ENCODE data around the gene TECTB. TPM values are rescaled to one million over a fixed set of nuclear protein-coding genes. Genes with fewer than 3 reads are reported as not detected.

TECTB gene
- total RNA-seq, 1 donor from 2014 or later = not detected

DNA sequence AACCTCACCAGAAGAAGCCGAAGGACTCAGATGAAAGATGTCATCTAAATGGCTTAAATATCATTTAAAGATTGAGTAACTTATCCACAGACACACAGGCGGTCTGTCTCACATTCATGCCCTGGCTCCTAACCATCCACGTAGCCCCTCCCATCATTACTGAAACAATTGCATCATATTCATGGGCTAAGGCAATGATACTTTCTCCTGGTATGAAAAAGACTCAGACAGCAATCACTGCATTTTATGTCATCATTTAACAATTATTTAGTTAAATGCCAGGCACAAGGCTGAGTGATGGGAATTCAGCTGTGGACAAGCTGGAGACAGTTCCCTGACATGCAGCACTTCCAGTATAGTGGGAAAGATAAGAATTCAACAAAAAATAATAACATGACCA is 11.2 kb upstream of the TECTB start:
- Mint-ChIP-seq H3K9me3 (peaks cover 2% of the 10 kb centered on the region), H3K36me3 (ENCODE audit: low read depth) (no peaks in the 10 kb centered on the region), H3K4me1 (no peaks in the 10 kb centered on the region), H3K4me3 (no peak overlapping the region), H3K27ac (ENCODE audit: unreplicated experiment) (no peak overlapping the region), H3K27me3 (ENCODE audit: low read depth) (no peaks in the 10 kb centered on the region)
- DNase-seq (ENCODE audit: low read depth, low spot score) = no peak
- TF ChIP-seq, protein P1, sequence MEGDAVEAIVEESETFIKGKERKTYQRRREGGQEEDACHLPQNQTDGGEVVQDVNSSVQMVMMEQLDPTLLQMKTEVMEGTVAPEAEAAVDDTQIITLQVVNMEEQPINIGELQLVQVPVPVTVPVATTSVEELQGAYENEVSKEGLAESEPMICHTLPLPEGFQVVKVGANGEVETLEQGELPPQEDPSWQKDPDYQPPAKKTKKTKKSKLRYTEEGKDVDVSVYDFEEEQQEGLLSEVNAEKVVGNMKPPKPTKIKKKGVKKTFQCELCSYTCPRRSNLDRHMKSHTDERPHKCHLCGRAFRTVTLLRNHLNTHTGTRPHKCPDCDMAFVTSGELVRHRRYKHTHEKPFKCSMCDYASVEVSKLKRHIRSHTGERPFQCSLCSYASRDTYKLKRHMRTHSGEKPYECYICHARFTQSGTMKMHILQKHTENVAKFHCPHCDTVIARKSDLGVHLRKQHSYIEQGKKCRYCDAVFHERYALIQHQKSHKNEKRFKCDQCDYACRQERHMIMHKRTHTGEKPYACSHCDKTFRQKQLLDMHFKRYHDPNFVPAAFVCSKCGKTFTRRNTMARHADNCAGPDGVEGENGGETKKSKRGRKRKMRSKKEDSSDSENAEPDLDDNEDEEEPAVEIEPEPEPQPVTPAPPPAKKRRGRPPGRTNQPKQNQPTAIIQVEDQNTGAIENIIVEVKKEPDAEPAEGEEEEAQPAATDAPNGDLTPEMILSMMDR (conservative IDR thresholded peaks at IDR 0.05) = no peak

DNA sequence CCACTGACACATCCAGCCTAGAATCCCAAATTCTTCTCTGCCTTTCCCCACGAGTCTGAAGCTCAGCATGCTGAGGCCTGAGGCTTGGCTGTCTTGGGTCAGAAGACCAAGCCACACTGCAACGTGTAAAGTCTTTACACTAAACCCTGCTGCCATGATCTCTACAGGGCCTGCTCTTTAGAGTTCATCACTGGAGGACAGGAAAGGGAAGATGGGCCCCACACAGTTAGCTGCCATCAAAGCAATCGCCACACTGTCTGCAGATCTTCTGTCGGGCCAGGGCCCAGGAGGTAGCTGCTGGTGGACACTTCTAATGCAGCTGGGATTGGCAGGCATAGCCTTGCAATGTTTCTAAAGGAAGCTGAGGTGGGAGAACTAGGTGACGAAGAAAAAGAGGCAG is 8.4 kb upstream of the TECTB start:
- TF ChIP-seq, protein P1 (conservative IDR thresholded peaks at IDR 0.05) = no peak
- no peaks in the 10 kb centered on the region for H3K9me3 Mint-ChIP-seq

DNA sequence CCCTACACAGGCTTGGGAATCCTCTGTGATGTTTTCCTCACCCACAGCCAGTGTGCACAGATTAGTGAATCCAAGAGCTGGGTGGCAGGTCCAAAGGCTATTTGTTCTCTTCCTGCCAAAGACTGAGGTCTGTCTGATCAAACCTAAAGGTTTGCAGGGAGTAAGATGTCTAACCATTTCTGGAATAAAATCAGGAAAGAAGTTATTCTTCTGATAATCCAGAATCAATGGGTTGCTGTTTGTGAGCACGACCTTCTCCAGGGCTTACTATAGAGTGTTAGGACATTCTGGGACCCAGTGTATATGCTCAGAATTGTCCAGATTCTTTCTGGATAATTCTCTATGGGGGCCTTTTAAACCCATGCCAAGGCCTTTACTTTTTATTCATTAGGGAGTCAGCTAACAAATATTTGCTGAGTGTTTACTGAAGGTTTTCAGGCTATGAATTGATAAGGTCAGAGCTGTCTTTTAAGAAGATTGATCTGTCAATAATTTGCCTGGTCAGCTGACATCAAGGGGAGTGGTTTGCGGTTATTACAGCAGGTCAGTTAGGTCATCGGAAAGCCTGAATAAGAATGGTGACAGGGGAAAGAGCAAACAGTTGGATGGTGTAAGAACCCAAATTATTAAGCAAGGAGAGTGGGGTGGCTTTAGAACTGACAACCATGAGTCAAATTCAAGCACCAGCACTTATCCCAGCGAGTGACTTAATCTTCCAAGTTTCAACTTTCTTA is 7.5 kb upstream of the TECTB start:
- H3K36me3 Mint-ChIP-seq (ENCODE audit: low read depth) = no peaks in the 10 kb centered on the region
- no peaks in the 10 kb centered on the region for H3K27me3 Mint-ChIP-seq (ENCODE audit: low read depth)
- no peak overlapping the region for H3K27ac Mint-ChIP-seq (ENCODE audit: unreplicated experiment)
- TF ChIP-seq, protein P1 (conservative IDR thresholded peaks at IDR 0.05) = no peak
- no peaks in the 10 kb centered on the region for H3K9me3 Mint-ChIP-seq
- peaks cover 20% of the 10 kb centered on the region for H3K4me1 Mint-ChIP-seq
- DNase-seq (ENCODE audit: low read depth, low spot score) = no peak
- no peak overlapping the region for H3K4me3 Mint-ChIP-seq

More for the DNA sequence above, 8.4 kb upstream of the TECTB start:
- Mint-ChIP-seq H3K4me3 (no peak overlapping the region), H3K27ac (ENCODE audit: unreplicated experiment) (no peak overlapping the region), H3K36me3 (ENCODE audit: low read depth) (no peaks in the 10 kb centered on the region), H3K27me3 (ENCODE audit: low read depth) (no peaks in the 10 kb centered on the region), H3K4me1 (peaks cover 18% of the 10 kb centered on the region)
- no peak for DNase-seq (ENCODE audit: low read depth, low spot score)

DNA sequence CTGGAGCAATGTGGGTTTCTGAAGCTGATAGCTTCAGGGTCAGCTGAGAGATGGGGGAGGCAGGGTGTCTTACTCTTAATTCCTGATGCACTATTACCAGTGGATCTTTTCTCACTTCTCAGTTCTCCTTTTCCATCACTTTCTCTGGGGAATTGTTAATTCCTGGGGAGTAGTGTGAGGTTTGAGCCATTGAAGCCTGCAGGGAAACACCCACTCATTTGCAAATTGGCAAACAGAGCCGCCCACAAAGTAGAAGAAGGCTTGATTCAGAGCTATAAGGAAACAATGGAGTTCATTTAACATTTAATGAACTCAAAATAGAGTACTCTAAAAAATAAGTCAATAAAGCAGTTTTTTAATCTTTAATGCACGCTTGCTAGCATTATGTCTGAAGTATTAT is 4.3 kb upstream of the TECTB start:
- H3K9me3 Mint-ChIP-seq = no peaks in the 10 kb centered on the region
- TF ChIP-seq, protein P1 (conservative IDR thresholded peaks at IDR 0.05) = no peak
- peaks cover 20% of the 10 kb centered on the region for H3K4me1 Mint-ChIP-seq
- H3K36me3 Mint-ChIP-seq (ENCODE audit: low read depth) = no peaks in the 10 kb centered on the region
- H3K27me3 Mint-ChIP-seq (ENCODE audit: low read depth) = no peaks in the 10 kb centered on the region
- no peak overlapping the region for H3K4me3 Mint-ChIP-seq
- no peak overlapping the region for H3K27ac Mint-ChIP-seq (ENCODE audit: unreplicated experiment)
- no peak for DNase-seq (ENCODE audit: low read depth, low spot score)

DNA sequence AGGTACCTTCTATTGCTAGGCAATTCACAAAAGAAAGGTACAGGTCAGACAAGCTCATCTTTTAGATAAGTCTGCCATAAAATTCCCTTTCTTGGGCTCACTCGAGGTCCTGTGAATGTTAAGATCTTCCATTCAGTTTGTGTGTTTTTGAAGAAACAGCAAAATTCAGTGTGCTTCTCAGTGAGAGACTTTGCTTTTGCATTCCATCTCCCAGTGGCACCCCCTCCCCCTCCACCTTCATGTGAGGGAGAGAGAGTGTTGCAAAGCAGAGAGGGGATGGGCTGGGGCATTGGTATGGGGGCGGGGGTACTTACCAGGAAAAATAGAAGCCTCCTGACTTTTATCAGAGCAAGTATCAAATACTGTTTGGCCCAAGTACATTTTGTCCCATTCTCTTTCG is 3.8 kb upstream of the TECTB start:
- Mint-ChIP-seq H3K27me3 (ENCODE audit: low read depth) (no peaks in the 10 kb centered on the region), H3K4me1 (peaks cover 20% of the 10 kb centered on the region), H3K27ac (ENCODE audit: unreplicated experiment) (no peak overlapping the region), H3K4me3 (no peak overlapping the region), H3K36me3 (ENCODE audit: low read depth) (no peaks in the 10 kb centered on the region), H3K9me3 (no peaks in the 10 kb centered on the region)
- DNase-seq (ENCODE audit: low read depth, low spot score) = no peak
- TF ChIP-seq, protein P1 (conservative IDR thresholded peaks at IDR 0.05) = no peak

All from neural crest cell (in vitro differentiated cells).